Stimulated activated effector memory CD8-positive, alpha-beta T cell treated with anti-CD3 and anti-CD28 coated beads, Interleukin-12 subunit alpha, Interleukin-12 subunit beta, amount 100 ng/mL, for 72 hours (primary cell): ENCODE measurements around the gene ADISSP.
A peak's percentile ranks its signal among the peaks of the same experiment; 100 is the strongest.

Source experiments
- ATAC-seq: fragments of 150-1000 bp; cut with Tn5 transposase; 2 replicates; pipeline ENCODE4 v1.10.0; 2021
- DNase-seq, 2 donors: peaks; one replicate each; pipeline ENCODE4 v3.0.0; 2021 to 2022; ENCODE audit warnings: low spot score in 2 of 2
- H3K27ac Mint-ChIP-seq: one replicate; pipeline ENCODE4 v1.8.0; 2022; ENCODE audit warnings: mild to moderate bottlenecking, mixed read lengths
- H3K36me3 Mint-ChIP-seq: one replicate; pipeline ENCODE4 v1.8.0; 2022; ENCODE audit warnings: mild to moderate bottlenecking, mixed read lengths
- H3K4me1 Mint-ChIP-seq: one replicate; pipeline ENCODE4 v1.8.0; 2022; ENCODE audit warnings: mixed read lengths
- H3K4me3 Mint-ChIP-seq: one replicate; pipeline ENCODE4 v1.8.0; 2022; ENCODE audit warnings: mild to moderate bottlenecking, mixed read lengths
- H3K9me3 Mint-ChIP-seq: one replicate; pipeline ENCODE4 v1.8.0; 2022; ENCODE audit warnings: mixed read lengths

Gene ADISSP

GRCh38 chr20:3775457-3776108, 8.0 kb upstream of the ADISSP start:
- DNase-seq (no peak), ATAC-seq (no peak)
- Mint-ChIP-seq H3K4me3 (no peak overlapping the region), H3K27ac (no peak overlapping the region), H3K9me3 (no peaks in the 10 kb centered on the region), H3K4me1 (peaks cover 30% of the 10 kb centered on the region), H3K36me3 (no peaks in the 10 kb centered on the region)

GRCh38 chr20:3771552-3772058, 4.1 kb upstream of the ADISSP start:
- H3K27ac Mint-ChIP-seq = no peak overlapping the region
- no peak for ATAC-seq
- DNase-seq = no peak
- peaks cover 6% of the 10 kb centered on the region for H3K36me3 Mint-ChIP-seq
- no peaks in the 10 kb centered on the region for H3K9me3 Mint-ChIP-seq
- no peak overlapping the region for H3K4me3 Mint-ChIP-seq
- H3K4me1 Mint-ChIP-seq = peaks cover 19% of the 10 kb centered on the region

DNA sequence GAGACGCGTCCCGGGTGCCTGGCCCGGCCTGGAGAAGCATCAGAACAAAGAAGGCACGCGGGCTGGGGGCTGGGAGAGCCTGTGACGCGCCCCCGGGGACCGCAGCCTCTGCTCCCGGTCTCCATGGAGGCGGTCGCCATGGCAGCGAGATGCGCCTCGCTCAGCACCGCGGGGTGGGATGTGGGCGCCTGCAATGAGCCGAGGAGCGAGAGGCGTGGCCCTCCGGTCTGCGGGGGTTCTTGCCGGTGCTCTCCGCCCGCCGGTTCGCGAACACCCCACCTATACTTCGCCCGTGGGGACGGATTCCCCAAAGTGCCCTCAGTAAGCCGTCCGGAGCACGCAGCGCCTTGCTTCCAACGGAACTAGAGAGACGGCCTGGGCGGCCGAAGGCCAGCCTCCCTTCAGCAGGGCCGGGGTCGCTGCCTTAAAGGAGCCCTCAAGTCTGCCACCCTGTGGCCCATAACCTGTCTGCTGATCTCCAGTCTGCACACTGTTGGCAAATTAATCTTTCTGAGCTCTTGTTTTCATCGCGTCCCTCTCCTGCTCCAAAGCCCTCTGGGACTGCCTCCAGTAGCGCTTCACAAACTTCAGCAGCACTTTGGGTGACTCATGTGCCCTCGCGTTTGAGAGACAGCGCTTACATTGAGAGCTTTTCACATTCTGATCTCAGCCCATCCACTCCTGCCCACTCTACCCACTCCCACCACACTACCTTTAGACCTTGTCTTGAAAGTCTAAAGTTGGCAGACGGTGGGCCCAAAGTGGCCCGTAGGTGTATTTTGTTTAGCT, 983 bp upstream of the ADISSP start:
- peak; percentile 77 for ATAC-seq
- peaks cover 6% of the 10 kb centered on the region for H3K36me3 Mint-ChIP-seq
- H3K27ac Mint-ChIP-seq = peak overlapping the region; percentile 94
- DNase-seq = peak; percentile 65 to 88
- H3K9me3 Mint-ChIP-seq = no peaks in the 10 kb centered on the region
- peak overlapping the region; percentile 86 for H3K4me3 Mint-ChIP-seq
- peaks cover 43% of the 10 kb centered on the region for H3K4me1 Mint-ChIP-seq

- Mint-ChIP-seq H3K4me1 (peaks cover 43% of the 10 kb centered on the region), H3K36me3 (peaks cover 6% of the 10 kb centered on the region), H3K9me3 (no peaks in the 10 kb centered on the region), H3K27ac (peak overlapping the region; percentile 48), H3K4me3 (peak overlapping the region; percentile 86)
- DNase-seq = peak in 1 of 2 donors; percentile 64
- ATAC-seq = no peak
Observed at GRCh38 chr20:3767110-3767426, 485 bp downstream of the ADISSP start.

- H3K4me3 Mint-ChIP-seq = peak overlapping the region; percentile 86
Observed at GRCh38 chr20:3766422-3767109, 987 bp downstream of the ADISSP start.

GRCh38 chr20:3765171-3765882, 2.2 kb downstream of the ADISSP start:
- Mint-ChIP-seq H3K9me3 (no peaks in the 10 kb centered on the region), H3K27ac (no peak overlapping the region), H3K4me3 (peak overlapping the region; percentile 86), H3K36me3 (peaks cover 12% of the 10 kb centered on the region), H3K4me1 (peaks cover 43% of the 10 kb centered on the region)
- no peak for DNase-seq
- no peak for ATAC-seq

More at GRCh38 chr20:3766422-3767109, 987 bp downstream of the ADISSP start:
- Mint-ChIP-seq H3K9me3 (no peaks in the 10 kb centered on the region), H3K4me1 (peaks cover 43% of the 10 kb centered on the region), H3K27ac (peak overlapping the region; percentile 48), H3K36me3 (peaks cover 9% of the 10 kb centered on the region)
- DNase-seq = no peak
- ATAC-seq = no peak

DNA sequence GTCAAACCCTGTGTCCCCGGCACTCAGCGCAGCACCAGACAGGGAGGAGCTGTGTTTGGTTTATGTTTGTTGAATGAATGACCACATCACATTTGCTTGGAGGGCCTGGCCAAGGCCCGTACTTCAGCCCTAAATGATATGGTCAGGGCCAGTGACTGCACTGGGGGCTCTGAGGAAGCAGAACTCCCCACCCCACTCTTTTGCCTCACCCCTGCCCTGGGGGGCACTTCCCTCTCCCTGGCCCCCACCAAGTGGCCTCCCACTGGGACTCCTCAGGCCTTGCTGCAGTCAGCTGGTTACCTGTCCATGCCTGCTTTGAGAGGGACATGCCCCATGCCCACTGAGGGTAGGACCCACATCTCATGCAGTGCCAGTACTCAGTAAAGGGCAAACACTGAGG, 2.9 kb downstream of the ADISSP start:
- H3K4me3 Mint-ChIP-seq = no peak overlapping the region
- peaks cover 12% of the 10 kb centered on the region for H3K36me3 Mint-ChIP-seq
- no peak for DNase-seq
- no peak overlapping the region for H3K27ac Mint-ChIP-seq
- H3K9me3 Mint-ChIP-seq = no peaks in the 10 kb centered on the region
- ATAC-seq = no peak
- peaks cover 48% of the 10 kb centered on the region for H3K4me1 Mint-ChIP-seq

GRCh38 chr20:3763671-3764601, 3.6 kb downstream of the ADISSP start:
- Mint-ChIP-seq H3K4me3 (no peak overlapping the region), H3K4me1 (peaks cover 45% of the 10 kb centered on the region), H3K27ac (no peak overlapping the region), H3K9me3 (no peaks in the 10 kb centered on the region), H3K36me3 (peaks cover 11% of the 10 kb centered on the region)
- no peak for ATAC-seq
- DNase-seq = no peak

GRCh38 chr20:3760655-3761348, 6.8 kb downstream of the ADISSP start:
- no peak for ATAC-seq

GRCh38 chr20:3759884-3760283, 7.7 kb downstream of the ADISSP start:
- H3K4me3 Mint-ChIP-seq = no peak overlapping the region
- peaks cover 14% of the 10 kb centered on the region for H3K4me1 Mint-ChIP-seq
- H3K36me3 Mint-ChIP-seq = peaks cover 13% of the 10 kb centered on the region
- DNase-seq (no peak), ATAC-seq (no peak)
- H3K27ac Mint-ChIP-seq = peak overlapping the region; percentile 44
- H3K9me3 Mint-ChIP-seq = no peaks in the 10 kb centered on the region

More at GRCh38 chr20:3760655-3761348, 6.8 kb downstream of the ADISSP start:
- H3K4me1 Mint-ChIP-seq = peaks cover 23% of the 10 kb centered on the region
- peak overlapping the region; percentile 44 for H3K27ac Mint-ChIP-seq
- no peak overlapping the region for H3K4me3 Mint-ChIP-seq
- H3K9me3 Mint-ChIP-seq = no peaks in the 10 kb centered on the region
- no peak for DNase-seq
- peaks cover 12% of the 10 kb centered on the region for H3K36me3 Mint-ChIP-seq

DNA sequence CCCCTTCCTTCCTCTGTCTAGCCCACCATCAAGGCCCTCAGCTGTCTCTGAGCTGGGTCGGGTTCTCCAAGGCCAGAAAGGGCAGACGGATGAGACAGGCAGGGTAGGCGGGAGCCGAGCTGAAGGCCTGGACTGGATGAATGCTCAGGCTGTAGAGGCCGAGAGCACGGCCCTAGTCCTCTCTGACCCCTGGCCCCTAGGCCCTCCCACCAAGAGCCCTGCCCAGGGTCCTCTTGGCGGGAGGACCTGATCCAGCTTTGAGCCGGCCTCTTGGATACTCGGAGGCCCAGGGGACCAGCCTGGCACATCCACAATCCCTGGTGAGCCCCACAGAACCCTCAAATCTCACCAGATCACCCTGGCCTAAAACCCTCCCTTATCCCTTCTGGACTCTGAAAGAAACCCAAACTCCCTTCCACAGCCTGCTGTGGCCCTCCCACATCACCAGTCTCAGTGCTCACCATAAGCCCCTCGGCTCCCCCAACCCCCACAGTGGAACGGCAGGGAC, 8.2 kb downstream of the ADISSP start:
- Mint-ChIP-seq H3K4me1 (peaks cover 9% of the 10 kb centered on the region), H3K36me3 (peaks cover 18% of the 10 kb centered on the region), H3K9me3 (no peaks in the 10 kb centered on the region), H3K27ac (peak overlapping the region; percentile 44), H3K4me3 (no peak overlapping the region)
- no peak for DNase-seq
- no peak for ATAC-seq

- H3K9me3 Mint-ChIP-seq = no peaks in the 10 kb centered on the region
- H3K36me3 Mint-ChIP-seq = peaks cover 19% of the 10 kb centered on the region
- H3K4me1 Mint-ChIP-seq = peaks cover 8% of the 10 kb centered on the region
- H3K27ac Mint-ChIP-seq = no peak overlapping the region
- H3K4me3 Mint-ChIP-seq = no peak overlapping the region
- DNase-seq (no peak), ATAC-seq (no peak)
Observed at GRCh38 chr20:3758566-3758965, 9.0 kb downstream of the ADISSP start.

DNA sequence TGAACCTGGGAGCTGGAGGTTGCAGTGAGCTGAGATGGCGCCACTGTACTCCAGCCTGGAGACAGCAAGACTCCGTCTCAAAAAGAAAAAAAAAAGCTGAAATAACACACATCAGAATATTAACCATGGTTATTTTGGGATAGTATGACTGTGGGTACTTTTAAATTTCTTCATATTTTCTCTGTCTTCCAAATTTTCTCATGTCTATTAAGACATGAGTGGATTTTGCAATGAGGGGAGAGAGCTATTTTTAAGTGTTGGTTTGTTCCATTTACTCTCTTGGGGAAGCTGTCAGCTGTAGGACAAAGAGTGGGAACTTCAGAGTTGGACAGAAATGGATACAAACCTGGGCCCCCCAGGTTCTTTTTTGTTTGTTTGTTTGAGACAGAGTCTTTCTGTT, 10.3 kb downstream of the ADISSP start:
- no peak overlapping the region for H3K27ac Mint-ChIP-seq
- H3K9me3 Mint-ChIP-seq = no peaks in the 10 kb centered on the region
- ATAC-seq (no peak), DNase-seq (no peak)
- H3K36me3 Mint-ChIP-seq = peaks cover 19% of the 10 kb centered on the region
- no peak overlapping the region for H3K4me3 Mint-ChIP-seq
- peaks cover 12% of the 10 kb centered on the region for H3K4me1 Mint-ChIP-seq
